PC-9 (cell line): ENCODE measurements around the gene ARHGEF9.

ENCODE experiments used
- EZH2 ChIP-seq: fragments of 200-600 bp; sonication (generic); IDR thresholded peaks from 2 replicates; pipeline ENCODE4 v1.8.0; 2017; ENCODE audit warnings: antibody characterized with exemption, low read depth
- TF ChIP-seq, protein P1 (sequence below): fragments of 200-600 bp; sonication (generic); conservative IDR thresholded peaks from 2 replicates; pipeline ENCODE4 v1.6.1; 2017; ENCODE audit warnings: mixed run types, antibody characterized with exemption, mild to moderate bottlenecking, moderate library complexity

- TF ChIP-seq, protein P1, sequence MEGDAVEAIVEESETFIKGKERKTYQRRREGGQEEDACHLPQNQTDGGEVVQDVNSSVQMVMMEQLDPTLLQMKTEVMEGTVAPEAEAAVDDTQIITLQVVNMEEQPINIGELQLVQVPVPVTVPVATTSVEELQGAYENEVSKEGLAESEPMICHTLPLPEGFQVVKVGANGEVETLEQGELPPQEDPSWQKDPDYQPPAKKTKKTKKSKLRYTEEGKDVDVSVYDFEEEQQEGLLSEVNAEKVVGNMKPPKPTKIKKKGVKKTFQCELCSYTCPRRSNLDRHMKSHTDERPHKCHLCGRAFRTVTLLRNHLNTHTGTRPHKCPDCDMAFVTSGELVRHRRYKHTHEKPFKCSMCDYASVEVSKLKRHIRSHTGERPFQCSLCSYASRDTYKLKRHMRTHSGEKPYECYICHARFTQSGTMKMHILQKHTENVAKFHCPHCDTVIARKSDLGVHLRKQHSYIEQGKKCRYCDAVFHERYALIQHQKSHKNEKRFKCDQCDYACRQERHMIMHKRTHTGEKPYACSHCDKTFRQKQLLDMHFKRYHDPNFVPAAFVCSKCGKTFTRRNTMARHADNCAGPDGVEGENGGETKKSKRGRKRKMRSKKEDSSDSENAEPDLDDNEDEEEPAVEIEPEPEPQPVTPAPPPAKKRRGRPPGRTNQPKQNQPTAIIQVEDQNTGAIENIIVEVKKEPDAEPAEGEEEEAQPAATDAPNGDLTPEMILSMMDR: no peak
- TF ChIP-seq EZH2: no peak
These were observed 171.4 kb downstream of the ARHGEF9 start for GRCh38 chrX:63613531-63614028.
